SK-N-SH (cell line): ENCODE measurements around the gene LDHD. TPM values are rescaled to one million over a fixed set of nuclear protein-coding genes. Genes with fewer than 3 reads are reported as not detected.

Experiments
- CTCF ChIA-PET: fragments of 300-600, 350-600 bp; formaldehyde crosslinking; extraction: SDS; loops from one replicate; lab custom pipeline; 2021; lab: Yijun Ruan, JAX
- POLR2A ChIA-PET: fragments of 350-600 bp; sonication (Branson Sonifier 250); formaldehyde crosslinking; extraction: SDS; loops from one replicate; lab custom pipeline; 2020; ENCODE audit warnings: antibody characterized with exemption, inconsistent platforms; lab: Yijun Ruan, JAX
- DNase-seq: peaks from one replicate; pipeline ENCODE4 v3.0.0; 2012
- H2AFZ ChIP-seq: fragments of 200-600 bp; sonication (generic); 2 replicates; pipeline ENCODE4 v1.8.1; 2016; ENCODE audit warnings: antibody characterized with exemption, mild to moderate bottlenecking, low read depth
- H3F3A ChIP-seq: fragments of 200-600 bp; sonication (generic); replicated peaks from 2 replicates; pipeline ENCODE3; 2016; ENCODE audit warnings: antibody characterized with exemption, mild to moderate bottlenecking; ENCODE audit not compliant: insufficient read depth
- H3K27ac ChIP-seq, 2 experiments: fragments of 200-500 bp in 1 of 2; fragments of 200-600 bp in 1 of 2; sonication (Bioruptor generic) in 1 of 2; sonication (generic), shearing (Covaris generic) in 1 of 2; 2 replicates each; pipeline versions ENCODE4 v1.5.1 to v1.6.1; 2014 to 2016; ENCODE audit warnings: low read depth in 2 of 2, inconsistent platforms in 1 of 2, low read length in 1 of 2, mild to moderate bottlenecking in 1 of 2, mixed read lengths in 1 of 2
- H3K27me3 ChIP-seq: fragments of 200-600 bp; sonication (generic), shearing (Covaris generic); 2 replicates; pipeline ENCODE4 v1.6.1; 2016; ENCODE audit warnings: mixed run types; ENCODE audit not compliant: insufficient read depth
- H3K36me3 ChIP-seq, 2 experiments: fragments of 200-500 bp in 1 of 2; fragments of 200-600 bp in 1 of 2; sonication (Bioruptor generic) in 1 of 2; sonication (generic) in 1 of 2; replicated peaks in 1 of 2; 2 replicates each; pipeline versions ENCODE3 to v1.5.1; 2014 to 2016; ENCODE audit warnings: low read length in 1 of 2, mild to moderate bottlenecking in 1 of 2; ENCODE audit not compliant: insufficient read depth in 2 of 2, control insufficient read depth in 1 of 2
- H3K4me1 ChIP-seq, 2 experiments: fragments of 200-500 bp in 1 of 2; fragments of 200-600 bp in 1 of 2; sonication (Bioruptor generic) in 1 of 2; sonication (generic), shearing (Covaris generic) in 1 of 2; 2 replicates each; pipeline versions ENCODE4 v1.5.1 to v1.6.1; 2014 to 2016; ENCODE audit warnings: low read depth in 1 of 2, low read length in 1 of 2, mixed run types in 1 of 2; ENCODE audit not compliant: insufficient read depth in 2 of 2, control insufficient read depth in 1 of 2
- H3K4me2 ChIP-seq: fragments of 200-600 bp; sonication (generic), shearing (Covaris generic); 2 replicates; pipeline ENCODE4 v1.6.1; 2017; ENCODE audit warnings: mixed run types
- H3K4me3 ChIP-seq, 2 experiments: fragments of 200-500 bp in 1 of 2; fragments of 200-600 bp in 1 of 2; sonication (Bioruptor generic) in 1 of 2; sonication (generic), shearing (Covaris generic) in 1 of 2; 2 replicates each; pipeline versions ENCODE4 v1.5.1 to v1.8.1; 2014 to 2016; ENCODE audit warnings: low read depth in 2 of 2, inconsistent platforms in 1 of 2, low read length in 1 of 2, mild to moderate bottlenecking in 1 of 2, mixed read lengths in 1 of 2, moderate library complexity in 1 of 2
- H3K79me2 ChIP-seq: fragments of 200-600 bp; sonication (generic); 2 replicates; pipeline ENCODE4 v1.8.1; 2017; ENCODE audit warnings: mild to moderate bottlenecking; ENCODE audit not compliant: insufficient read depth
- H3K9ac ChIP-seq: fragments of 200-600 bp; sonication (generic); 2 replicates; pipeline ENCODE4 v1.6.1; 2017; ENCODE audit warnings: mixed run types
- H3K9me2 ChIP-seq: fragments of 200-600 bp; sonication (generic); 2 replicates; pipeline ENCODE4 v1.6.1; 2017; ENCODE audit warnings: mixed run types
- H3K9me3 ChIP-seq: fragments of 200-600 bp; sonication (generic); 2 replicates; pipeline ENCODE4 v1.6.1; 2017; ENCODE audit warnings: mixed run types, mild to moderate bottlenecking, moderate library complexity
- H4K20me1 ChIP-seq: fragments of 200-600 bp; sonication (generic); 2 replicates; pipeline ENCODE4 v1.6.1; 2017; ENCODE audit warnings: mild to moderate bottlenecking, mixed run types; ENCODE audit not compliant: insufficient read depth
- CHD2 ChIP-seq: fragments of 150-350 bp; IDR thresholded peaks from 2 replicates; pipeline ENCODE4 v1.6.1; 2018; ENCODE audit warnings: low read length; ENCODE audit not compliant: partially characterized antibody
- EP300 ChIP-seq, 2 experiments: IDR thresholded peaks; 2 replicates each; pipeline versions ENCODE4 v1.4.0 to v1.6.1; 2012; ENCODE audit warnings: borderline replicate concordance in 1 of 2, low read depth in 1 of 2, low read length in 1 of 2
- EZH2phosphoT487 ChIP-seq: fragments of 200-600 bp; sonication (generic); IDR thresholded peaks from 2 replicates; pipeline ENCODE4 v1.6.1; 2017; ENCODE audit warnings: low read depth, mixed run types, mild to moderate bottlenecking, antibody characterized with exemption, moderate library complexity, borderline replicate concordance
- FOXJ3 ChIP-seq: sonication (generic); formaldehyde crosslinking; IDR thresholded peaks from 2 replicates; pipeline ENCODE4 v1.5.1; 2020; ENCODE audit warnings: mild to moderate bottlenecking, missing genetic modification reagents
- FOXM1 ChIP-seq: IDR thresholded peaks from 2 replicates; pipeline ENCODE4 v1.4.0; 2012; ENCODE audit warnings: low read depth, mild to moderate bottlenecking
- GABPA ChIP-seq: IDR thresholded peaks from 2 replicates; pipeline ENCODE4 v1.4.0; 2012; ENCODE audit warnings: low read depth, mild to moderate bottlenecking
- GATA2 ChIP-seq: sonication (generic); formaldehyde crosslinking; IDR thresholded peaks from 2 replicates; pipeline ENCODE4 v1.5.0; 2020; ENCODE audit warnings: mild to moderate bottlenecking, missing genetic modification reagents
- MEF2A ChIP-seq: IDR thresholded peaks from 2 replicates; pipeline ENCODE4 v1.4.0; 2012; ENCODE audit warnings: low read depth, borderline replicate concordance
- MXI1 ChIP-seq: IDR thresholded peaks from 2 replicates; pipeline ENCODE4 v1.6.1; 2012; ENCODE audit warnings: mild to moderate bottlenecking, low read depth, low read length, improper control_type of control experiment
- NFIC ChIP-seq: IDR thresholded peaks from 2 replicates; pipeline ENCODE4 v1.4.0; 2012; ENCODE audit warnings: borderline replicate concordance
- RFX5 ChIP-seq: IDR thresholded peaks from 2 replicates; pipeline ENCODE4 v1.6.1; 2012; ENCODE audit warnings: mild to moderate bottlenecking, improper control_type of control experiment, low read length
- SMC3 ChIP-seq: IDR thresholded peaks from 2 replicates; pipeline ENCODE4 v1.6.1; 2012; ENCODE audit warnings: low read depth, low read length, improper control_type of control experiment
- TAF1 ChIP-seq: IDR thresholded peaks from 2 replicates; pipeline ENCODE4 v1.6.1; 2012; ENCODE audit warnings: low read depth, mild to moderate bottlenecking, low read length, moderate library complexity, borderline replicate concordance
- TCF12 ChIP-seq: IDR thresholded peaks from 2 replicates; pipeline ENCODE4 v1.4.0; 2012
- TEAD4 ChIP-seq: IDR thresholded peaks from 2 replicates; pipeline ENCODE4 v1.4.0; 2012; ENCODE audit warnings: mild to moderate bottlenecking, borderline replicate concordance; ENCODE audit not compliant: insufficient read depth
- YY1 ChIP-seq: IDR thresholded peaks from 2 replicates; pipeline ENCODE4 v1.4.0; 2012; ENCODE audit warnings: low read depth, mild to moderate bottlenecking
- WGBS: methylation state at CpG from one replicate; pipeline ENCODE4 v1.1.6; 2017; ENCODE audit warnings: low lambda C conversion rate; 5-methylcytosine and 5-hydroxymethylcytosine counted together
- polyA plus RNA-seq, 3 experiments: library from polyadenylated mRNA; depleted of rRNA; stranded (reverse); fragments of >200 nt; gene quantifications; 2 replicates each; pipeline ENCODE4 v1.2.3, GENCODE V29; 2012
- TF ChIP-seq, protein P1 (sequence below): fragments of 150-350 bp; IDR thresholded peaks from 2 replicates; pipeline ENCODE4 v1.6.1; 2017; ENCODE audit warnings: antibody characterized with exemption, low read length, low read depth, borderline replicate concordance
- TF ChIP-seq, protein P2 (sequence below): IDR thresholded peaks from 2 replicates; pipeline ENCODE4 v1.4.0; 2012; ENCODE audit warnings: low read depth
- TF ChIP-seq, protein P3 (sequence below): IDR thresholded peaks from 2 replicates; pipeline ENCODE4; 2012
- TF ChIP-seq, protein P4 (sequence below): fragments of 200-600 bp; sonication (generic); IDR thresholded peaks from 2 replicates; pipeline ENCODE4 v1.6.1; 2017; ENCODE audit warnings: antibody characterized with exemption, mild to moderate bottlenecking, moderate library complexity
- TF ChIP-seq, protein P5 (sequence below): IDR thresholded peaks from 2 replicates; pipeline ENCODE4 v1.6.1; 2012; ENCODE audit warnings: mild to moderate bottlenecking, low read depth, low read length, moderate library complexity

The LDHD gene
- polyA plus RNA-seq, 1 of the 3 experiments (the other 2 are of a cell fraction) = 0.53 TPM

DNA sequence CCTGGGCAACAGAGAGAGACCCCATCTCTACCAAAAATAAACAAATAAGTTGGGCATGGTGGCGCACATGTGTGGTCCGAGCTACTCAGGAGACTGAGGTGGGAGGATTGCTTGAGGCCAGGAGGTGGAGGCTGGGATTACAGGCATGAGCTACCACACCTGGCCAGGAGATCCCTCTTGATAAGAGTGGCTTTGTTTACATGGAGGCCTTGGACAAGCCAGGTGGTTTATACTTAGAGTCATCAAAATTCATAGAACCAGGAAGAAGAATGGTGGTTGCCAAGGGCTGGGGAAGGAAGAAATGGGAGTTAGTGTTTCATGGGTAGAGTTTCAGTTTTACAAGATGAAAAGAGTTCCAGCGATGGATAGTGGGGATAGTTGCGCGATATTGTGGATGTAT, 22.9 kb upstream of the LDHD start:
- Histone ChIP-seq H3F3A (no peaks in the 10 kb centered on the region), H3K9me2 (no peaks in the 10 kb centered on the region), H3K9me3 (no peaks in the 10 kb centered on the region), H3K27me3 (no peaks in the 10 kb centered on the region), H2AFZ (no peak overlapping the region), H3K4me3 (no peak overlapping the region), H3K4me1 (no peaks in the 10 kb centered on the region), H3K27ac (no peak overlapping the region), H3K79me2 (no peaks in the 10 kb centered on the region), H4K20me1 (no peaks in the 10 kb centered on the region), H3K9ac (no peak overlapping the region), H3K4me2 (no peak overlapping the region), H3K36me3 (no peaks in the 10 kb centered on the region)
- POLR2A ChIA-PET = no interaction called here
- CTCF ChIA-PET = no interaction called here
- no peak for DNase-seq
- WGBS = 100% methylated on average over 5 of the region's 5 CpGs
- no peak for TF ChIP-seq CHD2
- no peak for TF ChIP-seq FOXJ3 (CRISPR knock-in tag)
- no peak for TF ChIP-seq YY1
- no peak for TF ChIP-seq TEAD4
- TF ChIP-seq SMC3 = no peak
- no peak for TF ChIP-seq FOXM1
- TF ChIP-seq, protein P1, sequence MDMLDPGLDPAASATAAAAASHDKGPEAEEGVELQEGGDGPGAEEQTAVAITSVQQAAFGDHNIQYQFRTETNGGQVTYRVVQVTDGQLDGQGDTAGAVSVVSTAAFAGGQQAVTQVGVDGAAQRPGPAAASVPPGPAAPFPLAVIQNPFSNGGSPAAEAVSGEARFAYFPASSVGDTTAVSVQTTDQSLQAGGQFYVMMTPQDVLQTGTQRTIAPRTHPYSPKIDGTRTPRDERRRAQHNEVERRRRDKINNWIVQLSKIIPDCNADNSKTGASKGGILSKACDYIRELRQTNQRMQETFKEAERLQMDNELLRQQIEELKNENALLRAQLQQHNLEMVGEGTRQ = no peak
- TF ChIP-seq RFX5 = no peak
- no peak for TF ChIP-seq GABPA
- no peak for TF ChIP-seq GATA2
- TF ChIP-seq EZH2phosphoT487 = no peak
- no peak for TF ChIP-seq TAF1
- TF ChIP-seq, protein P2, sequence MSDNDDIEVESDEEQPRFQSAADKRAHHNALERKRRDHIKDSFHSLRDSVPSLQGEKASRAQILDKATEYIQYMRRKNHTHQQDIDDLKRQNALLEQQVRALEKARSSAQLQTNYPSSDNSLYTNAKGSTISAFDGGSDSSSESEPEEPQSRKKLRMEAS = no peak
- TF ChIP-seq EP300 (IDR thresholded peaks at IDR 0.05; ENCODE audit: borderline replicate concordance in 1 of 2, low read depth in 1 of 2, low read length in 1 of 2) = no peak
- TF ChIP-seq, protein P3, sequence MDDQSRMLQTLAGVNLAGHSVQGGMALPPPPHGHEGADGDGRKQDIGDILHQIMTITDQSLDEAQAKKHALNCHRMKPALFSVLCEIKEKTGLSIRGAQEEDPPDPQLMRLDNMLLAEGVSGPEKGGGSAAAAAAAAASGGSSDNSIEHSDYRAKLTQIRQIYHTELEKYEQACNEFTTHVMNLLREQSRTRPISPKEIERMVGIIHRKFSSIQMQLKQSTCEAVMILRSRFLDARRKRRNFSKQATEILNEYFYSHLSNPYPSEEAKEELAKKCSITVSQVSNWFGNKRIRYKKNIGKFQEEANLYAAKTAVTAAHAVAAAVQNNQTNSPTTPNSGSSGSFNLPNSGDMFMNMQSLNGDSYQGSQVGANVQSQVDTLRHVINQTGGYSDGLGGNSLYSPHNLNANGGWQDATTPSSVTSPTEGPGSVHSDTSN = no peak
- no peak for TF ChIP-seq MXI1
- no peak for TF ChIP-seq TCF12

DNA sequence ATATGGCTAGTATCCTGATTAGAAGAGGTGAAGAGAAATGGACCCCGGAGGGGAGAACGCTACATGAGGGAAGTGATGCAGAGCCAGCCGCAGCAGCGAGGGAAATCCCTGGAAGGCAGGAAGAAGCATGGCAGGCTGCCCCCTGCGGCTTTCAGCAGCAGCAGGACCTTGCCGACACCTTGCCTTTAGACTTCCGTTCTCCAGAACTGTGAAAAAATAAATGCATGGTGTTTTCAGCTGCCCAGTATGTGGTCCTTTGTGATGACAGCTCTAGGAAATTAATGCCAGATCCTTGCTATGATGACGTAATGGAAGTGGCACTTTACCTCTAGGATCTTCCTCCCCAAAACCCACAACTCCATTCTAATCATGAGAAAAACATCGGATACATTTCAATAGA, 22.1 kb upstream of the LDHD start:
- no peaks in the 10 kb centered on the region for H4K20me1 ChIP-seq
- H3K4me1 ChIP-seq = no peaks in the 10 kb centered on the region
- no peaks in the 10 kb centered on the region for H3K9me3 ChIP-seq
- no peak overlapping the region for H3K4me3 ChIP-seq
- H3K27me3 ChIP-seq = no peaks in the 10 kb centered on the region
- H3K79me2 ChIP-seq = no peaks in the 10 kb centered on the region
- no peak overlapping the region for H3K27ac ChIP-seq
- 84% methylated on average over 9 of the region's 9 CpGs for WGBS
- H3K36me3 ChIP-seq = no peaks in the 10 kb centered on the region
- H2AFZ ChIP-seq = no peak overlapping the region
- no peaks in the 10 kb centered on the region for H3K9me2 ChIP-seq
- no peak overlapping the region for H3K4me2 ChIP-seq
- ChIA-PET CTCF (interaction anchor here (0.8 kb wide), 1 partner anchor 27 kb away, joined by 4 read pairs; no protein-coding TSS in a partner anchor), POLR2A (no interaction called here)
- no peak for DNase-seq
- H3K9ac ChIP-seq = no peak overlapping the region
- H3F3A ChIP-seq = no peaks in the 10 kb centered on the region
- TF ChIP-seq, protein P4, sequence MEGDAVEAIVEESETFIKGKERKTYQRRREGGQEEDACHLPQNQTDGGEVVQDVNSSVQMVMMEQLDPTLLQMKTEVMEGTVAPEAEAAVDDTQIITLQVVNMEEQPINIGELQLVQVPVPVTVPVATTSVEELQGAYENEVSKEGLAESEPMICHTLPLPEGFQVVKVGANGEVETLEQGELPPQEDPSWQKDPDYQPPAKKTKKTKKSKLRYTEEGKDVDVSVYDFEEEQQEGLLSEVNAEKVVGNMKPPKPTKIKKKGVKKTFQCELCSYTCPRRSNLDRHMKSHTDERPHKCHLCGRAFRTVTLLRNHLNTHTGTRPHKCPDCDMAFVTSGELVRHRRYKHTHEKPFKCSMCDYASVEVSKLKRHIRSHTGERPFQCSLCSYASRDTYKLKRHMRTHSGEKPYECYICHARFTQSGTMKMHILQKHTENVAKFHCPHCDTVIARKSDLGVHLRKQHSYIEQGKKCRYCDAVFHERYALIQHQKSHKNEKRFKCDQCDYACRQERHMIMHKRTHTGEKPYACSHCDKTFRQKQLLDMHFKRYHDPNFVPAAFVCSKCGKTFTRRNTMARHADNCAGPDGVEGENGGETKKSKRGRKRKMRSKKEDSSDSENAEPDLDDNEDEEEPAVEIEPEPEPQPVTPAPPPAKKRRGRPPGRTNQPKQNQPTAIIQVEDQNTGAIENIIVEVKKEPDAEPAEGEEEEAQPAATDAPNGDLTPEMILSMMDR = no peak
- TF ChIP-seq MXI1 (no peak), NFIC (no peak), MEF2A (no peak), SMC3 (no peak), FOXJ3 (CRISPR knock-in tag) (no peak), TCF12 (peak; percentile 48)
- TF ChIP-seq, protein P5, sequence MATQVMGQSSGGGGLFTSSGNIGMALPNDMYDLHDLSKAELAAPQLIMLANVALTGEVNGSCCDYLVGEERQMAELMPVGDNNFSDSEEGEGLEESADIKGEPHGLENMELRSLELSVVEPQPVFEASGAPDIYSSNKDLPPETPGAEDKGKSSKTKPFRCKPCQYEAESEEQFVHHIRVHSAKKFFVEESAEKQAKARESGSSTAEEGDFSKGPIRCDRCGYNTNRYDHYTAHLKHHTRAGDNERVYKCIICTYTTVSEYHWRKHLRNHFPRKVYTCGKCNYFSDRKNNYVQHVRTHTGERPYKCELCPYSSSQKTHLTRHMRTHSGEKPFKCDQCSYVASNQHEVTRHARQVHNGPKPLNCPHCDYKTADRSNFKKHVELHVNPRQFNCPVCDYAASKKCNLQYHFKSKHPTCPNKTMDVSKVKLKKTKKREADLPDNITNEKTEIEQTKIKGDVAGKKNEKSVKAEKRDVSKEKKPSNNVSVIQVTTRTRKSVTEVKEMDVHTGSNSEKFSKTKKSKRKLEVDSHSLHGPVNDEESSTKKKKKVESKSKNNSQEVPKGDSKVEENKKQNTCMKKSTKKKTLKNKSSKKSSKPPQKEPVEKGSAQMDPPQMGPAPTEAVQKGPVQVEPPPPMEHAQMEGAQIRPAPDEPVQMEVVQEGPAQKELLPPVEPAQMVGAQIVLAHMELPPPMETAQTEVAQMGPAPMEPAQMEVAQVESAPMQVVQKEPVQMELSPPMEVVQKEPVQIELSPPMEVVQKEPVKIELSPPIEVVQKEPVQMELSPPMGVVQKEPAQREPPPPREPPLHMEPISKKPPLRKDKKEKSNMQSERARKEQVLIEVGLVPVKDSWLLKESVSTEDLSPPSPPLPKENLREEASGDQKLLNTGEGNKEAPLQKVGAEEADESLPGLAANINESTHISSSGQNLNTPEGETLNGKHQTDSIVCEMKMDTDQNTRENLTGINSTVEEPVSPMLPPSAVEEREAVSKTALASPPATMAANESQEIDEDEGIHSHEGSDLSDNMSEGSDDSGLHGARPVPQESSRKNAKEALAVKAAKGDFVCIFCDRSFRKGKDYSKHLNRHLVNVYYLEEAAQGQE = no peak
